HTERT RPE-1 (cell line): Measurements from ENCODE around the gene GTPBP1.

Experiments used
- in situ Hi-C: fragments of 300-500 bp; cut with MboI; formaldehyde crosslinking; loops from 4 replicates; pipeline ENCODE4 v1.14.3; 2020; ENCODE audit warnings: low sequenced_read_pairs

GTPBP1 gene

GRCh38 chr22:38756711-38757463 lies 51.1 kb downstream of the GTPBP1 start:
- in situ Hi-C loops, result no loop called here

- in situ Hi-C loops, result no loop called here
Measured at GRCh38 chr22:38757464-38757757, 51.7 kb downstream of the GTPBP1 start.

DNA sequence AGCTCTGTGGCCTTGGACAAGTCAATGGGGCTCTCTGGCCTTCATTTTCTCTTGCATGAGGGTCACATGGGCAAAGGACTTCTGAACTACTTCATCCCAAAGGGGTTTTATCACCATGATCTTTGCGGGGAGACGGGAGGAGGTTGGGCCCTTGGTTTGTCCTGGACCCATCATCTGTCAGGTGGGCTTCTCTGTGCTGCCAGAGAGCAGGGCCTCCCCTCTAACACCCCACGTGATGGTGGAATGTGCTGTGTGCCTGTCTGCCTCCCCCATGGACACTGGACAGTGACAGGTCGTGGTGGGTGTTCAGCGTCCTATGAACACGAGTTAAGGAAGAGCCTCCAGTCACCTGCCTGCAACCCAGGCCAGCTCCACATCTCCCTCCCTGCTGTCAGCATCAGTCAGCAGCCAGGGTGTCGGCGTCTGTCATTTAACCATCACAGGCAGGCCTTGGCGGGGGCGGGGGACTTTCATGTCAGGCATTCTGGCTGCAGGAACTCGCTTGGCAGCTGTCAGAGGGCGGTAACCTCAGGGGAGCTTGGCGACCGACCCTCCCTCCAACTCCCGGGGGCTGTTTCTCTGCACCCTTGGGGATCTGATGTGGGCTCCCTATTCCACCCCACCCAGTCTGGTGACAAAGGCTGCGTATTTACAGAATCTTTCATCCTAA lies 52.7 kb downstream of the GTPBP1 start:
- in situ Hi-C loops, result no loop called here

GRCh38 chr22:38759005-38759404 lies 53.3 kb downstream of the GTPBP1 start:
- in situ Hi-C loops, result no loop called here

- in situ Hi-C loops, result no loop called here
Measured at GRCh38 chr22:38760477-38761201, 54.9 kb downstream of the GTPBP1 start.

DNA sequence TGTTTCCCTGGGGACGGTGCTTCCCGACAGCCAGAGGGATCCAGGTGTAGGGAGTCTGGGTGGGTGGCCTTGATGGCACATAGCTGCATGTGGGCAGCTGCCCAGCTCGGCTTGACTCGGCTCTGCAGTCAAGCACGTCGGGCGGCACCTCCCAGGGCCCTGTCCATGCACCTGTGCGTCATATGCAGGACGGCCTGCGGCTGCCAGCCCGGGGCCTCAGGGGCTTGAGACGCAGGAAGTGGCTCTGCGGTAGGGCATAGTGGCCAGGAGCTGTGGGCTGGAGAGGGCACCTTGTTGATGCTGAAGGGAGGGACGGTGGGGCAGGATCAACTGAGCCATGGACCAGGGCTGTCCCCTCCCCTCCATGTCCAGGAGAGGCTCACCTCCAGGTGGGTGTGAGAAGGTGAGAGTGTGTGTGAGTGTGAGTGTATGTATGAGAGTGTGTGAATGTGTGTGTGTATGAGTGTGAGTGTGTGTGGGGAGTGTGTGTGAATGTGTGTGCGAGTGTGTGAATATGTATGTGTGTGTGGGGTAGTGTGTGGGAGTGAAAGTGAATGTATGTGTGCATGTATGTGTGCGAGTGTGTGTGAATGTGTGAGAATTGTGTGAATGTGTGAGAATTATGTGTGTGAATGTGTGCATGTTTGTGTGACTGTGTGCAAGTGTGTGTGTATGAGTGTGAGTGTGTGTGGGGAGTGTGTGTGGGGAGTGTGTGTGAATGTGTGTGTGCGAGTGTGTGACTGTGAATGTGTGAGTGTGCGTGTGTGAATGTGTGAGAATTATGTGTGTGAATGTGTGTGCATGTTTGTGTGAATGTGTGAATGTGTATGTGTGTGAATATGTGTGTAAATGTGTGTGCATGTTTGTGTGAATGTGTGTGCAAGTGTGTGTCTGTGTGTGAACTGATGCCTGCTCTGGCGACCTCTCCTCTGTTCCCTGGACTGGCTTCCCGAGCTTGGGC lies 55.7 kb downstream of the GTPBP1 start:
- in situ Hi-C loops, result no loop called here

- in situ Hi-C loops, result no loop called here
Measured at GRCh38 chr22:38762551-38762983, 56.8 kb downstream of the GTPBP1 start.

DNA sequence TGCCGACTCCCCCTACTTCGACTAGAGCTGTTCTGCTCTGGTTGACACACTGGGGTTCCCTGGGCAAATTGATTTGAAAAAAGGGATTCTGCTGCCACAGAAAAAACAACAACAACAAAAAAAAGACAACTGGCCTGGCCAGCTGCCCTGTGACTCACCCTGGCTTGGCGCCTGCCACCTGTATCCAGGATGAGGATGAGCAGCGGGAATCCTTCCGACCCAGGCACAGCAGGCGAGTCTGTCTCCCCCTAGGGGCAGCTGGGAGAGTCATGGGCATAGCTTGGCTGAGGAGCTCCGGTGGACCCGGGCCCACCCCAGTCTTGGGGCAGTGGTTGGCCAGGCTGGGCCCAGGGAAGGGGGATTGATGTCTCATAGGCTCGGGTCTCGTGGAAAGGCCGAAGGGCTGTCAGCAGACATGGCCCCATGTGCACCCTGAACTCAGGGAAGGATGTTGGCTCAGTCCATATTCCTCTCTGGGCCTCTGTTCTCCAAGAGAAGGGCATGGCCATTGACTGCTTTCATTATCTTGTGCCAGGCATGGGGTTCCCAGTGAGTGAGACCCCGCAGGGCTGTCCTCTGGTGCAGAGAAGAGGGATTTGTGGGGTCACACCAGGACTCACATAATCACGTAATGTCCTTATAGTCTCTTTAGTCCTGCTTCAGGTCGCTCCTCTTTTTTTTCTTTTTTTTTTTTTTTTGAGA lies 60.5 kb downstream of the GTPBP1 start:
- in situ Hi-C loops, result no loop called here

DNA sequence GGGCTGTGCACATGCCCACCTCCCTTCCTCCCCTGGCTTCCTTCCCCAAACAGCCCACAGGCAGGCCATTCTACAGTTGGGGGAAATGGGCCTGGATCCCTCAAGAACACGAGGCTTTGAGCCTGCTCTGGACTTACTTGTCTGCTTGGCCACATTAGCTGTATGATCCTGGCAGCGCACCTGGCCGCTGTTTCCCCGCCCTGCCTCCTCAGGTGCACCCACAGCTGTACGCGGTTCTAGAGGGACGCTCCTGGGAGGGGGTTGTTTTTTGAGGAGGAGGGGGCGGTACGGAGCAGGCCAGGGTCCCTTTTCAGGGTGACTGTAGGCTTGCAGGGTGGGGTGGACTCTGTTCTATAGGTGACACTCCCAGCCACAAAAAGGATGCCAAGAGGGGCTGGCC lies 61.6 kb downstream of the GTPBP1 start:
- in situ Hi-C loops, result no loop called here

DNA sequence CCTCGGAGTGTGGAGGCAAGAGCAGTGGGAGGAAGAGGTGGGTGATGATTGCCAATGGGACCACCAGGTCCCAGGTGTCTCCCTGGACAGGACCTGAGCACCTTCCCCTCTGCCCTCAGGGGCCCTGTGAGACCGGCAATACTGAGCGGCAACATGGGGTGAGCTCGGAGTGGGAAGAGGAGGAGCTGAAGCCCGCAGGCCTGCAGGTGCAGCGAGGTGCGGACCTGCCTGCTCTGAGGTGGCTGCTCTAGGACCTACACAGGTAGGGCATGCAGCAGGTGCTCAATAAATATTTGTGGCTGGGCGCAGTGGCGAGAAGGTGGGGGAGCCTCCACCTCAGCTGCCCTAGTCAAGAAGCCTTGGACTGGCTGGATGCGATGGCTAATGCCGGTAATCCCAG lies 62.3 kb downstream of the GTPBP1 start:
- in situ Hi-C loops, result no loop called here

DNA sequence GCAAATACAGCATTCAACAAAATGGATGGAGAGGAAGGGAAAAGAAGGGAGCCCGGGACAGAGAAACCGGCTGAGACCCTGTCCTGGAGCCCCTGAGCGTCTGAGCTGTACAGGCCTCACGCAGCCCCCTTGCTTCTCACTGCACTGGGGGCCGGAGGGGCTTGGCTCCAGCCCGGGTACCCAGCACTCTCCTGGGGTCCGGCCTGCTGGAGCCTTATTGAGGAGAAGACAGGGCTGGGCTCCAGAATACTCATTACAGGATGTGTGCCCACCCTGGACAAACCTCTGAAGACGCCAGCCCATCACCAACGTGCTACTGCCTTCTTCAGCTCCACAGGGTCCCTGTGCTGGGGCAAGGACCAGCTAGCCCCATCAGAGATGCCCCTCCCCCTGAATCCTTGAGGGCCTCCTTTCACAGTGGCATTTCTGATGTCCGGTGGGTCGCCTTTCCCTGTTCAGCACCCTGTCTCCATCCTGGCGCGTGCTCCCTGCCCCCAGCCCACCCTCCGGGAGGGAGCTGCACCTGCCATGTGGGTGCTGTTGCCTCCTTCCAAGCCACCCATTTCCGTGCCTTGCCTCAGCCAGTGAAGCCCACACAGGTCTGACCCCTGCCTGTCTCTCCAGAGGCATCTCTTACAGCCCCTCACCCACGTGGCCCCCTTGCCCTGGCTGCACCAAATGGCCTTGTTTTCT lies 64.7 kb downstream of the GTPBP1 start:
- in situ Hi-C loops, result no loop called here

- in situ Hi-C loops, result no loop called here
Measured at GRCh38 chr22:38772623-38772873, 66.8 kb downstream of the GTPBP1 start.

- in situ Hi-C loops, result no loop called here
Measured at GRCh38 chr22:38773363-38773946, 67.7 kb downstream of the GTPBP1 start.

DNA sequence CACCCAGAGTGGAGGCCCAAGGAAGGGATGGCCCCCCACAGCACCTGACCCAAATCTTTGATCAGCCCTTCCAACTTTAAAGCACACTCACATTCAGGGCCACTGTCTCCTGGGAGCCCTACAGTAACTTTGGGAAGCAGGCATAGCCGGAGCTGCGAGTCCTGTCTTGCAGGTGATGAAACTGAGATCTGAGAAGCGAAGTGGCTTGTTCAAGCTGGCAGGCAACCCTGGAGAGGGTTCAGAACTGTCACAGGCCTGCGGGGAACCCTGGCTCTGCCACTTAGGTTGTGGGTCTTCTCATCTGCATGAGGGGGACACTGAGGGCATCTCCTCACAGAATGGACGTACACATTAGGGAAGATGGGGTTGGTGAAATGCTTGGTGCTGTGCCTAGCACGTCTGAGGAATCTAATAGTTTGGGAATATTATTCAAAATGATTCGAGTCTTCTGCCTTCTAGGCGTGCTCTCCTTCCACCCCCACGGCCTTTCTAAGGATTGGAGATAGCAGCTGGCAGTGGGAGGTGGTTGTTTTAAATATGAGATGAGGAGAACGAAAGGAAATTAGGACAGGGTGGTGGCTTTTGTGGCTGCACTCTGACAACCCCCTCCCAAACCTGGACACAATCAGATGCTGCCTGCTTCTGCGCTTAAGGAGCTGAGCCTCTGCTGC lies 68.9 kb downstream of the GTPBP1 start:
- in situ Hi-C loops, result no loop called here

- in situ Hi-C loops, result no loop called here
Measured at GRCh38 chr22:38775656-38776055, 69.9 kb downstream of the GTPBP1 start.

GRCh38 chr22:38776086-38776485 lies 70.3 kb downstream of the GTPBP1 start:
- in situ Hi-C loops, result no loop called here

GRCh38 chr22:38777087-38777671 lies 71.4 kb downstream of the GTPBP1 start:
- in situ Hi-C loops, result no loop called here

DNA sequence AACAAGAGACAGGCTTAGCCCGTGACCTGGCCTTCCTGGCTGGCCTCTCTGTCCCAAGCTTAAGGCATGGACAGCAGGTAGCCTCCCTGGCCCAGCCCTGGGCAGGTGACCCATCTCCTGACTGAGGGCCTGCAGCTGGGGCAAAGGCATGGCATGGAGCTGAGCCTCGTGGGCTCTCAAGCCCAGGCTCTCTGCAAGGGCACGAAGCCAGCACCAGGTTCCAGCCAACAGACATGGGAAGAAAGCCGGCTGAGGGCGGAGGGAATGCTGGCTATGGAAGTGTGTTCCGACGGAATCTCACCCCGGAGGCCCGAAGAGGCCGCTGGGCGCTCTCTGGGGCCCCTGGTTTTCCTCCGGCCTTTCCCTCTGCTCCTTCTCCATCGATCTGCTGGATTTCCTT lies 75.3 kb downstream of the GTPBP1 start:
- in situ Hi-C loops, result no loop called here
